HG03135 (cell line): ENCODE measurements around the gene NXPH3.

Source experiments
- ATAC-seq: cut with Tn5 transposase; IDR thresholded peaks from one replicate; pipeline ENCODE4 v1.9.1; 2021; ENCODE audit warnings: mild to moderate bottlenecking, moderate library complexity; ENCODE audit not compliant: unreplicated experiment

The NXPH3 gene

DNA sequence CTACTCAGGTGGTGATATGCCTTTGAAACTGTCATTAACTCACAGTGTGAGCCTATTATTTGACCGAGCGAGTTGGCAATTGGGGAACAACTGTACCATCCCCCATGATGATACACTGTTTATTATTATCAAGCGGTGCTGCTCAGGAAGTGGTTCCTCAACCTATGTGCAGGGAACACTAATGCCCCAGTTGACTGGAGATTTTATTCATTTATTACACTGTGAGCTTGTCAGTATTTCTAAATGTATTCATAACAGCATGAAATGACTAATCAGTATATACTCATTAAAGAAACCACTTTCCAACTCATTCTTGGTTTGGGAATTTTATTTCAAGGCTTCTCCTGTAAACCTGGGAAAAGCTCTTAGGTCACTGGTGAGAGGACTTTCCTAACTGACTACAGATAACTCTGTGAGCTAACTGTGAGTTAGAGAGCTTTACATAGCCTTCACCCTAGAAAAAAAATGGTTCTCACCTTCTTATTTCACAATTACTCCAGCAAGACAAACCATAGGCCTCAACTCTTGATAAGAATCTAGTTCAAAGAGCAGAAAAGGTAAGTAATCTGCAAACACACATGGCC lies 42.4 kb downstream of the NXPH3 start:
- no peak for ATAC-seq

DNA sequence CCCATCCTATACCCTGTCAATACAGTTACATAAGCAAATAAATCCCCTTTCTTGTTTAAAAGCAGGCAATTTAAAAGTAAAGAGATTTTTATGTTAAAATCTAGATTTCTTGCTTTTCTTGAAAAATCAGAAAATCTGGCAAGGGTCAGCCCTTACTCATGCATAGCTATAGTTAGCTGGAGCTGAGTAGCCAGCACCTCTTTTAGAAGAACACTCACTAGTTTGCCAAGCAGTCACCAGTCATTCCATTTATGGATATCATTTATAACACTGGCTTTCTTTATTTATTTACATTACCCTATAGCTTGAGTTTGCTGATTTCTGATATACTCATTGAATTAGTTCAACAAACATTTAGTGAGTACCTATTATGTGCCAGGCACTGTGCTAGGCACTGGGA lies 45.7 kb downstream of the NXPH3 start:
- no peak for ATAC-seq

DNA sequence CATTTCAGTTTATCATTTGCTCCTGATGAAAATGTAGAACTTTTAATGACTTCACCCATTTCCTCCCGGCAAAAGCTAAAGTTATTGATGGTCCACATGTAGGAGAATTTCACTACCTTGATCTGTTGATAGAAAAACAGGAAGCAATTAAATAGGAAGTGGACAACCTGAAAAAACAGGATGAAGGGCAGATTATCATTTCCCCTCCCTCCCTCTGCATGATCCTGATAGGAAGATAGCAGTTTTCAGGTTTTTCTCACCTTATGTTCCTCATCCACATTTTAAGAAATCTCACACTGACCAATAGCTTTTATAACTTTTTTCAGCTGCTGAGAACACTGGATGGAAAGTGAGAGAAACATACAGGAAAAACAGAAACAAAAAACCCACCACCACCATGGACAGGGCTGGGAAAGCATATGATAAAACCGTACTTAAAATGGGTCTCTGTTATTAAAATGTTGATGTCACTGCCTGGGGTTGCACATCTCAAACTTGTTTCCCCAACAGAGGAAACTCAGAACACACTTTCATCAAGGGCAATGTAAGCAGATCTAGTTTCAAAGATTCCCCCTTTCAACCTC lies 46.4 kb downstream of the NXPH3 start:
- no peak for ATAC-seq

DNA sequence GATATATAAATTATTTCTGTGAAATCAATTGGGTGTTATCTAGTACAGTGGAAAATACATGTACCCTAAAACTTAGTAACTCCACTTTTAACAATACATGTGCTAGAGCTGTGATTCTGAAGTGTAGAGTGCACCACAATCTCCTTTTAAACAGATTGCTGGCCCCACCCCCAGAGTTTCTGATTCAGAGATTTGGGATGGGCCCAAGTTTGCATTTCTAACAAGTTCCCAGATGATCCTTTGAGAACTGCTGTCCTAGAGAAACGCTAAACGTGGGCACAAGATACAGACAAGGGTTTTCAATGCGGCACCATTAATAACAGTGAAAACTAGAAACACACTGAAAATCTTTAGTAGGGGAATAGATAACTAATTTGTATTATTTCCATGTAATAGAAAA lies 49.2 kb downstream of the NXPH3 start:
- no peak for ATAC-seq

DNA sequence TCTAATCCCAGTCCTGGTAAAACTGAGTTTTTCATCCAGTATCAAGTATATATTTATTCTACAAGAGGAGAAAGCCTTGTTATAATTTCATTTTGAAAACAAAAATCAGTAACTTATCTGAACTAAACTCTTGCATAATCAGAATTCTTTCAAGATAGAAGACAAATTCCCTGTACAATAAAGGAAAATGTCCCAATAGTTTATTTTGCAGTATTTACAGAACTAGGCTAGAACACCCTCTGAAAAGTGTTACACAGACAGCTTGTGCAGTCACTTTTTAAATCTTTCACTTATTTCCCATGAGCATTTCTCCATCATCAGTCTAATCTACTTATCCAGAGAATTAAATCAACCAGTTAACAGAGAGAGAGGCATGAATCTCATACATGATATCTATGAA lies 53.8 kb downstream of the NXPH3 start:
- ATAC-seq = no peak

DNA sequence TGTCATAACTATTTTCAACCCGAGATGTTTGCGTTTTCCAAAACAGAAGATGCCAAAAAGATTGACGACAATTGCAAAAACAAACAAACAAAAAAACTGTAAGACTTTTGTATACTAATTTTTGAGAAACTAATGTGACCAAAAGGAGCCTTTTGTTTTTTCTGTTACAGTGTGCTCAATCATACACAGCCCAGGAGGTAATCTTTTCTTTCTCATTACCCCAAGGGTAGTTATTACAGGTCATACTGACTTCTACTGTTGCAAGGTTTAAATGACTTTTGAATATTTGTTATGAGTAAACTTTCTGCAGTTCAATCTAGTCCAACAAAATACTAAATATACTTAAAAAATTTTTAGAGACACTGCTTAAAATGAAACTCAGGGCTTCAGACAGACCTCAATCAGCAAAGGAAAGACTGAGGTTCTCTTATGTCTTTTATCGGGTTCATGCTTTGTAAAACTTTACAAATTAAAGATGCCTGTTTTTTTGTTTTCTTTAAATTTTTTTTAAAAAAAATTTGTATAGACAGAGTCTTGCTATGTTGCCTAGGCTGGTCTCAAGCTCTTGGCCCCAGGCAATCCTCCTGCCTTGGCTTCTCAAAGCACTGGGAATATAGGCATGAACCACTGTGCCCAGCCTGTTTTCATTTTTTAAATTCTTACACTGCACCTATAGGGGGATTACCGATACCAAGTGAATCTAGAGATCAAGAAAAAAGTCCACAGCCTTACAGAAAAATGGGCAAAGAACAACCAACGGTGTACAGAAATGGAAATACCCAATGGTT lies 54.6 kb downstream of the NXPH3 start:
- no peak for ATAC-seq

DNA sequence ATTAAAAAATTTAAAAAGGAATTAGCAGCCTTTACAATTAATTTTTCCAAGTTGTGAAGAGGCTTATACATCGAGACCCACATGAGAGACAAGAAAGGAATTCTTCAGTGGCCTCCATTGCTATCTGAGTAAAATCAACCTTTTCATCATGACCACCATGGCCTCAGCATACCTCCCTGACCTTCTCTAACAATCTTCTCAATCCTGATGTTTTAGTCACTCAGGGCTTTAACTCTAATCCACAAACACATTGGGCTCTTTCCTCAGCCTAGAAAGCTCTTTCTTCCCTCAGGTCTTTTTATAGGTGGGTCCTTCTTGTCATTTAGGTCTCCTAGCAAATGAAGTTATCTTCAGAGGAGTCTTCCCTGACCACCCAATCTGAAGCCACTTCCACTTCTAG lies 55.8 kb downstream of the NXPH3 start:
- ATAC-seq = no peak
